ENCODE measurements around the gene RPL3. TPM values are rescaled to one million over a fixed set of nuclear protein-coding genes. Genes with fewer than 3 reads are reported as not detected.

Gene RPL3
- total and polyA plus RNA-seq, 2 donors (not counting 1 experiment from before 2014, with no cell fraction given), result 2,627 to 2,862 TPM

- Histone ChIP-seq H3K4me1 (ENCODE audit: control insufficient read depth, extremely low read depth, insufficient read depth, low read length) (peaks cover 32% of the 10 kb centered on the region), H3K4me2 (ENCODE audit: extremely low read depth, insufficient read depth, low read length) (no peak overlapping the region), H3K27me3 (ENCODE audit: control insufficient read depth, insufficient read depth, low read length) (no peaks in the 10 kb centered on the region), H3K36me3 (ENCODE audit: control insufficient read depth, insufficient read depth, low read length) (peaks cover 54% of the 10 kb centered on the region), H3K27ac (ENCODE audit: insufficient read depth, low read length) (peak overlapping the region; percentile 81), H4K20me1 (ENCODE audit: control insufficient read depth, extremely low read depth, insufficient read depth, low read length) (no peaks in the 10 kb centered on the region), H3K9ac (ENCODE audit: insufficient read depth, low read length) (no peak overlapping the region), H3K4me3 (replicated peaks in 1 of 4; ENCODE audit: control extremely low read depth in 1 of 4, insufficient read depth in 1 of 4, low read depth in 3 of 4, low read length in 4 of 4) (no peak overlapping the region), H3K9me3 (ENCODE audit: control insufficient read depth, insufficient read depth, low read depth, low read length) (no peaks in the 10 kb centered on the region), H3K79me2 (ENCODE audit: control insufficient read depth, insufficient read depth, low read length) (peaks cover 26% of the 10 kb centered on the region), H2AFZ (ENCODE audit: low read length) (no peak overlapping the region)
- TF ChIP-seq CTCF (conservative IDR thresholded peaks at IDR 0.05 in 1 of 2, IDR thresholded peaks at IDR 0.05 in 1 of 2; ENCODE audit: low read depth in 1 of 2, low read length in 2 of 2) (no peak), EZH2 (IDR thresholded peaks at IDR 0.05; ENCODE audit: low read length, missing control alignments) (no peak)
- DNase-seq (ENCODE audit: low read depth in 2 of 2), result peak in 1 of 2 donors; percentile 69
Measured at GRCh38 chr22:39309881-39310714, 9.3 kb downstream of the RPL3 start.

- Histone ChIP-seq H3K27me3 (ENCODE audit: control insufficient read depth, insufficient read depth, low read length) (no peaks in the 10 kb centered on the region), H3K4me2 (ENCODE audit: extremely low read depth, insufficient read depth, low read length) (peak overlapping the region; percentile 65), H3K9ac (ENCODE audit: insufficient read depth, low read length) (peak overlapping the region; percentile 10), H2AFZ (ENCODE audit: low read length) (no peak overlapping the region), H3K36me3 (ENCODE audit: control insufficient read depth, insufficient read depth, low read length) (peaks cover 47% of the 10 kb centered on the region), H3K79me2 (ENCODE audit: control insufficient read depth, insufficient read depth, low read length) (peaks cover 19% of the 10 kb centered on the region), H3K27ac (ENCODE audit: insufficient read depth, low read length) (peak overlapping the region; percentile 81), H3K4me1 (ENCODE audit: control insufficient read depth, extremely low read depth, insufficient read depth, low read length) (peaks cover 32% of the 10 kb centered on the region), H3K4me3 (replicated peaks in 1 of 4; ENCODE audit: control extremely low read depth in 1 of 4, insufficient read depth in 1 of 4, low read depth in 3 of 4, low read length in 4 of 4) (no peak overlapping the region), H4K20me1 (ENCODE audit: control insufficient read depth, extremely low read depth, insufficient read depth, low read length) (no peaks in the 10 kb centered on the region), H3K9me3 (ENCODE audit: control insufficient read depth, insufficient read depth, low read depth, low read length) (no peaks in the 10 kb centered on the region)
- TF ChIP-seq EZH2 (IDR thresholded peaks at IDR 0.05; ENCODE audit: low read length, missing control alignments) (no peak), CTCF (conservative IDR thresholded peaks at IDR 0.05 in 1 of 2, IDR thresholded peaks at IDR 0.05 in 1 of 2; ENCODE audit: low read depth in 1 of 2, low read length in 2 of 2) (peak; percentile 9 to 35)
- peak in 1 of 2 donors; percentile 16 for DNase-seq (ENCODE audit: low read depth in 2 of 2)
Measured at GRCh38 chr22:39309364-39309861, 10.0 kb downstream of the RPL3 start.

GRCh38 chr22:39308614-39309363 is 10.6 kb downstream of the RPL3 start:
- peak overlapping the region; percentile 43 for H2AFZ ChIP-seq (ENCODE audit: low read length)

More at GRCh38 chr22:39308614-39309363, 10.6 kb downstream of the RPL3 start:
- H3K27me3 ChIP-seq (ENCODE audit: control insufficient read depth, insufficient read depth, low read length), result no peaks in the 10 kb centered on the region
- H3K27ac ChIP-seq (ENCODE audit: insufficient read depth, low read length), result peak overlapping the region; percentile 92
- peak; percentile 90 to 98 for DNase-seq (ENCODE audit: low read depth in 2 of 2)
- peaks cover 13% of the 10 kb centered on the region for H3K79me2 ChIP-seq (ENCODE audit: control insufficient read depth, insufficient read depth, low read length)
- TF ChIP-seq CTCF (conservative IDR thresholded peaks at IDR 0.05 in 1 of 2, IDR thresholded peaks at IDR 0.05 in 1 of 2; ENCODE audit: low read depth in 1 of 2, low read length in 2 of 2) (peak; percentile 27 to 51), EZH2 (IDR thresholded peaks at IDR 0.05; ENCODE audit: low read length, missing control alignments) (no peak)
- H3K9ac ChIP-seq (ENCODE audit: insufficient read depth, low read length), result peak overlapping the region; percentile 42
- H4K20me1 ChIP-seq (ENCODE audit: control insufficient read depth, extremely low read depth, insufficient read depth, low read length), result no peaks in the 10 kb centered on the region
- H3K4me3 ChIP-seq (replicated peaks in 1 of 4; ENCODE audit: control extremely low read depth in 1 of 4, insufficient read depth in 1 of 4, low read depth in 3 of 4, low read length in 4 of 4), result peak overlapping the region in 3 of 4 experiments; percentile 19 to 23 (median 22)
- H3K4me1 ChIP-seq (ENCODE audit: control insufficient read depth, extremely low read depth, insufficient read depth, low read length), result peaks cover 32% of the 10 kb centered on the region
- peak overlapping the region; percentile 80 for H3K4me2 ChIP-seq (ENCODE audit: extremely low read depth, insufficient read depth, low read length)
- H3K9me3 ChIP-seq (ENCODE audit: control insufficient read depth, insufficient read depth, low read depth, low read length), result no peaks in the 10 kb centered on the region
- H3K36me3 ChIP-seq (ENCODE audit: control insufficient read depth, insufficient read depth, low read length), result peaks cover 41% of the 10 kb centered on the region

Measured in fibroblast of lung (primary cell).